IMR-90 (cell line): ENCODE measurements around the gene PLA2G2F. TPM values are rescaled to one million over a fixed set of nuclear protein-coding genes. Genes with fewer than 3 reads are reported as not detected.

Experiments used
- ATAC-seq: fragments of 200-7000 bp; cut with Tn5 transposase; 2 replicates; pipeline ENCODE4 v1.9.1; 2020; ENCODE audit warnings: low read depth, mild to moderate bottlenecking, moderate library complexity
- BruUV-seq: library from RNA; stranded (reverse); fragments of 400-500 nt; replicated peaks from 2 replicates; lab custom pipeline; 2021; lab: Mats Ljungman, UMichigan
- CTCF ChIA-PET: fragments of 300-600 bp; formaldehyde crosslinking; extraction: SDS; loops from one replicate; lab custom pipeline; 2021; ENCODE audit warnings: antibody characterized with exemption; lab: Yijun Ruan, JAX
- POLR2A ChIA-PET: fragments of 300-600 bp; sonication (Branson Sonifier 250); formaldehyde crosslinking; loops from one replicate; lab custom pipeline; 2022; ENCODE audit warnings: antibody characterized with exemption; ENCODE audit not compliant: unreplicated experiment; lab: Charles Lee
- DNase-seq: peaks from one replicate; pipeline ENCODE4 v3.0.0; 2013
- H2AFZ ChIP-seq: replicated peaks from 2 replicates; pipeline ENCODE3; 2013; ENCODE audit warnings: low read length, mild to moderate bottlenecking; ENCODE audit not compliant: poor library complexity
- H2AK5ac ChIP-seq: 2 replicates; pipeline ENCODE4 v1.6.1; 2013; ENCODE audit warnings: low read depth, low read length, inconsistent platforms
- H2AK9ac ChIP-seq: replicated peaks from 2 replicates; pipeline ENCODE3; 2013; ENCODE audit warnings: mild to moderate bottlenecking, low read depth, low read length, moderate library complexity; ENCODE audit not compliant: poor library complexity
- H2BK120ac ChIP-seq: 2 replicates; pipeline ENCODE4 v1.6.1; 2013; ENCODE audit warnings: low read depth, low read length, inconsistent platforms
- H2BK15ac ChIP-seq: 3 replicates; pipeline ENCODE4 v1.6.1; 2013; ENCODE audit warnings: low read depth, low read length, inconsistent platforms
- H2BK20ac ChIP-seq: 2 replicates; pipeline ENCODE4 v1.6.1; 2013; ENCODE audit warnings: low read depth, mild to moderate bottlenecking, inconsistent platforms, low read length, moderate library complexity
- H2BK5ac ChIP-seq: 2 replicates; pipeline ENCODE4 v1.6.1; 2013; ENCODE audit warnings: mild to moderate bottlenecking, low read depth, low read length, inconsistent platforms; ENCODE audit not compliant: poor library complexity, severe bottlenecking
- H3K14ac ChIP-seq: replicated peaks from 2 replicates; pipeline ENCODE4 v1.6.1; 2013; ENCODE audit warnings: low read depth, low read length, inconsistent platforms
- H3K18ac ChIP-seq: 2 replicates; pipeline ENCODE4 v1.6.1; 2013; ENCODE audit warnings: low read depth, low read length, control low read depth
- H3K23ac ChIP-seq: 2 replicates; pipeline ENCODE4 v1.6.1; 2013; ENCODE audit warnings: low read depth, low read length, inconsistent platforms
- H3K27ac ChIP-seq: 2 replicates; pipeline ENCODE4 v1.5.1; 2013; ENCODE audit warnings: mild to moderate bottlenecking, control low read depth, low read length; ENCODE audit not compliant: insufficient read depth
- H3K27me3 ChIP-seq: 2 replicates; pipeline ENCODE4 v1.6.1; 2013; ENCODE audit warnings: low read length; ENCODE audit not compliant: control insufficient read depth, insufficient read depth
- H3K36me3 ChIP-seq: 2 replicates; pipeline ENCODE4 v1.6.1; 2013; ENCODE audit warnings: low read length, mixed read lengths; ENCODE audit not compliant: control insufficient read depth, insufficient read depth
- H3K4ac ChIP-seq: 2 replicates; pipeline ENCODE4 v1.6.1; 2013; ENCODE audit warnings: low read depth, low read length, inconsistent platforms
- H3K4me1 ChIP-seq: 2 replicates; pipeline ENCODE4 v1.6.1; 2013; ENCODE audit warnings: low read length, mixed read lengths; ENCODE audit not compliant: control insufficient read depth, insufficient read depth
- H3K4me2 ChIP-seq: 2 replicates; pipeline ENCODE4 v1.6.1; 2013; ENCODE audit warnings: low read depth, mild to moderate bottlenecking, control low read depth, low read length, moderate library complexity
- H3K4me3 ChIP-seq: 2 replicates; pipeline ENCODE4 v1.5.1; 2013; ENCODE audit warnings: low read depth, mild to moderate bottlenecking, control low read depth, low read length, moderate library complexity; ENCODE audit not compliant: insufficient read depth
- H3K56ac ChIP-seq: 2 replicates; pipeline ENCODE4 v1.6.1; 2013; ENCODE audit warnings: low read length, inconsistent platforms; ENCODE audit not compliant: insufficient read depth; ENCODE audit errors: extremely low read depth
- H3K79me1 ChIP-seq, 2 experiments: 2 replicates each; pipeline ENCODE4 v1.6.1; 2013; ENCODE audit warnings: low read length in 2 of 2, inconsistent platforms in 1 of 2, low read depth in 1 of 2
- H3K9ac ChIP-seq: 2 replicates; pipeline ENCODE4 v1.6.1; 2013; ENCODE audit warnings: low read depth, low read length, control low read depth
- H3K9me1 ChIP-seq: 2 replicates; pipeline ENCODE4 v1.6.1; 2013; ENCODE audit warnings: low read length, inconsistent platforms; ENCODE audit not compliant: insufficient read depth
- H3K9me3 ChIP-seq: 2 replicates; pipeline ENCODE4 v1.6.1; 2013; ENCODE audit warnings: low read length; ENCODE audit not compliant: control insufficient read depth, insufficient read depth
- H4K20me1 ChIP-seq: 2 replicates; pipeline ENCODE4 v1.6.1; 2013; ENCODE audit warnings: low read length, inconsistent platforms; ENCODE audit not compliant: insufficient read depth
- H4K5ac ChIP-seq: 2 replicates; pipeline ENCODE4 v1.6.1; 2013; ENCODE audit warnings: mild to moderate bottlenecking, low read depth, low read length, control low read depth
- H4K8ac ChIP-seq, 2 experiments: 2 replicates each; pipeline ENCODE4 v1.6.1; 2013; ENCODE audit warnings: low read depth in 2 of 2, low read length in 2 of 2, control low read depth in 1 of 2, inconsistent platforms in 1 of 2
- H4K91ac ChIP-seq: 2 replicates; pipeline ENCODE4 v1.6.1; 2013; ENCODE audit warnings: low read depth, low read length, inconsistent platforms; ENCODE audit not compliant: insufficient read depth
- BHLHE40 ChIP-seq: fragments of 150-350 bp; IDR thresholded peaks from 2 replicates; pipeline ENCODE4 v1.6.1; 2016; ENCODE audit warnings: mild to moderate bottlenecking, low read depth, low read length
- CEBPB ChIP-seq: IDR thresholded peaks from 2 replicates; pipeline ENCODE4 v1.6.1; 2012; ENCODE audit warnings: low read depth, low read length, improper control_type of control experiment
- CHD1 ChIP-seq: IDR thresholded peaks from 2 replicates; pipeline ENCODE4 v1.6.1; 2012; ENCODE audit warnings: low read depth, low read length, improper control_type of control experiment
- CTCF ChIP-seq: conservative IDR thresholded peaks from 2 replicates; pipeline ENCODE4 v1.5.1; 2012; ENCODE audit warnings: mild to moderate bottlenecking, low read depth, low read length, improper control_type of control experiment
- ELK1 ChIP-seq: fragments of 150-350 bp; IDR thresholded peaks from 2 replicates; pipeline ENCODE4 v1.6.1; 2016; ENCODE audit warnings: low read depth, mild to moderate bottlenecking, low read length, moderate library complexity, borderline replicate concordance
- FOS ChIP-seq: fragments of 150-350 bp; IDR thresholded peaks from 2 replicates; pipeline ENCODE4 v1.6.1; 2016; ENCODE audit warnings: low read depth, low read length
- MAFK ChIP-seq: IDR thresholded peaks from 2 replicates; pipeline ENCODE4 v1.6.1; 2012; ENCODE audit warnings: low read depth, low read length, improper control_type of control experiment
- MAZ ChIP-seq: IDR thresholded peaks from 2 replicates; pipeline ENCODE4 v1.6.1; 2012; ENCODE audit warnings: low read depth, mild to moderate bottlenecking, low read length, improper control_type of control experiment, moderate library complexity, borderline replicate concordance
- MXI1 ChIP-seq: IDR thresholded peaks from 2 replicates; pipeline ENCODE4 v1.6.1; 2012; ENCODE audit warnings: low read depth, mild to moderate bottlenecking, low read length, moderate library complexity, borderline replicate concordance
- NFE2L2 ChIP-seq: fragments of 150-350 bp; IDR thresholded peaks from 2 replicates; pipeline ENCODE4 v1.6.1; 2016; ENCODE audit warnings: low read depth, mild to moderate bottlenecking, low read length
- POLR2A ChIP-seq: IDR thresholded peaks from 2 replicates; pipeline ENCODE4 v1.6.1; 2012; ENCODE audit warnings: mild to moderate bottlenecking, low read depth, low read length
- RAD21 ChIP-seq: IDR thresholded peaks from 2 replicates; pipeline ENCODE4 v1.6.1; 2012; ENCODE audit warnings: low read length, improper control_type of control experiment
- RCOR1 ChIP-seq: IDR thresholded peaks from 2 replicates; pipeline ENCODE4 v1.6.1; 2012; ENCODE audit warnings: mild to moderate bottlenecking, low read length, improper control_type of control experiment; ENCODE audit not compliant: insufficient replicate concordance
- RFX5 ChIP-seq: IDR thresholded peaks from 2 replicates; pipeline ENCODE4 v1.8.0; 2012; ENCODE audit warnings: low read depth, mild to moderate bottlenecking, low read length, moderate library complexity
- SMC3 ChIP-seq: fragments of 150-350 bp; IDR thresholded peaks from 2 replicates; pipeline ENCODE4 v1.6.1; 2016; ENCODE audit warnings: low read depth, mild to moderate bottlenecking, antibody characterized with exemption, low read length, moderate library complexity
- USF2 ChIP-seq: fragments of 150-350 bp; IDR thresholded peaks from 2 replicates; pipeline ENCODE4 v1.6.1; 2017; ENCODE audit warnings: mild to moderate bottlenecking, antibody characterized with exemption, low read length, low read depth
- WGBS, 2 experiments: methylation state at CpG; one replicate each; pipeline versions ENCODE4 v1.1.5 to v1.1.7; 2013; ENCODE audit warnings: missing lambda C conversion rate in 2 of 2; ENCODE audit not compliant: insufficient read length in 1 of 2; ENCODE audit errors: extremely low coverage in 2 of 2; 5-methylcytosine and 5-hydroxymethylcytosine counted together
- dilution Hi-C: fragments of 300-500 bp; cut with HindIII; formaldehyde crosslinking; loops from one replicate; pipeline ENCODE4 v1.14.3; 2018; ENCODE audit warnings: low sequenced_read_pairs; ENCODE audit not compliant: unreplicated experiment
- in situ Hi-C: fragments of 300-500 bp; cut with MboI; formaldehyde crosslinking; loops from 3 replicates; pipeline ENCODE4 v1.14.3; 2019; ENCODE audit warnings: low sequenced_read_pairs, inconsistent platforms, mixed read lengths
- intact Hi-C: fragments of 100-400 bp; cut with micrococcal nuclease; formaldehyde crosslinking; loops from 2 replicates; pipeline ENCODE4 v1.10.0; 2022
- polyA plus RNA-seq, 3 experiments: library from polyadenylated mRNA; depleted of rRNA; stranded (reverse); fragments of >200 nt; gene quantifications; 2 replicates each; pipeline ENCODE4 v1.2.3, GENCODE V29; 2012; ENCODE audit warnings: low replicate concordance in 1 of 3
- total RNA-seq: library from RNA; depleted of rRNA; stranded (reverse); fragments of >200 nt; gene quantifications from 2 replicates; pipeline ENCODE4 v1.2.3, GENCODE V29; 2012

PLA2G2F gene
- total and polyA plus RNA-seq, 2 of the 4 experiments (the other 2 are of a cell fraction) = not detected

- ChIA-PET POLR2A (no interaction called here), CTCF (no interaction called here)
- WGBS, 2 experiments = no CpG with 5 or more reads among the region's 6 CpGs
Measured at GRCh38 chr1:20184481-20184900, 45.4 kb downstream of the PLA2G2F start.

More at GRCh38 chr1:20184481-20184900, 45.4 kb downstream of the PLA2G2F start:
- Histone ChIP-seq H3K79me1 (no peaks in the 10 kb centered on the region), H3K9ac (no peak overlapping the region), H4K20me1 (no peaks in the 10 kb centered on the region), H3K4me2 (no peak overlapping the region), H3K9me1 (no peaks in the 10 kb centered on the region), H3K9me3 (peaks cover 4% of the 10 kb centered on the region; the same call in 1 of the 2 replicates), H4K8ac (no peak overlapping the region), H2BK15ac (no peak overlapping the region), H2AFZ (peak overlapping the region; percentile 58), H3K23ac (no peak overlapping the region), H2BK20ac (no peak overlapping the region), H4K5ac (no peak overlapping the region), H3K14ac (no peak overlapping the region), H2AK5ac (no peak overlapping the region), H2BK5ac (no peak overlapping the region), H4K91ac (no peak overlapping the region), H3K4ac (no peak overlapping the region), H3K36me3 (no peaks in the 10 kb centered on the region), H3K4me1 (no peaks in the 10 kb centered on the region), H3K56ac (no peak overlapping the region), H3K4me3 (no peak overlapping the region), H3K27me3 (peaks cover 54% of the 10 kb centered on the region), H2BK120ac (no peak overlapping the region), H3K27ac (no peak overlapping the region), H3K18ac (no peak overlapping the region), H2AK9ac (no peak overlapping the region)
- BruUV-seq = no TSS peak
- no peak for DNase-seq
- in situ Hi-C loops = no loop called here
- intact Hi-C loops = no loop called here
- dilution Hi-C loops = no loop called here
- TF ChIP-seq MAFK (no peak), BHLHE40 (no peak), MAZ (no peak), NFE2L2 (no peak), CTCF (no peak), MXI1 (no peak), CHD1 (no peak), CEBPB (no peak), FOS (no peak), SMC3 (no peak), USF2 (no peak), POLR2A (no peak), ELK1 (no peak), RFX5 (no peak), RCOR1 (no peak), RAD21 (no peak)
- no peak for ATAC-seq
